IMR-90 (cell line): ENCODE measurements around the gene SMC1B.

ENCODE experiments used
- CTCF ChIP-seq: conservative IDR thresholded peaks from 2 replicates; pipeline ENCODE4 v1.5.1; 2012; ENCODE audit warnings: mild to moderate bottlenecking, low read depth, low read length, improper control_type of control experiment
- USF2 ChIP-seq: fragments of 150-350 bp; IDR thresholded peaks from 2 replicates; pipeline ENCODE4 v1.6.1; 2017; ENCODE audit warnings: mild to moderate bottlenecking, antibody characterized with exemption, low read length, low read depth

GRCh38 chr22:45357490-45357889, 55.9 kb downstream of the SMC1B start:
- TF ChIP-seq USF2 (no peak), CTCF (no peak)
